Eye (tissue), 1 donor: ENCODE data around the gene PIP4P1.
"Not testable (repeated sequence)": the region's sequence is repeated elsewhere in the genome, so short reads cannot be mapped to it uniquely, and the experiment has no call there.

Experiments used
- DNase-seq: peaks from one replicate; pipeline ENCODE4 v3.0.0-alpha.2; 2015

PIP4P1 gene

DNA sequence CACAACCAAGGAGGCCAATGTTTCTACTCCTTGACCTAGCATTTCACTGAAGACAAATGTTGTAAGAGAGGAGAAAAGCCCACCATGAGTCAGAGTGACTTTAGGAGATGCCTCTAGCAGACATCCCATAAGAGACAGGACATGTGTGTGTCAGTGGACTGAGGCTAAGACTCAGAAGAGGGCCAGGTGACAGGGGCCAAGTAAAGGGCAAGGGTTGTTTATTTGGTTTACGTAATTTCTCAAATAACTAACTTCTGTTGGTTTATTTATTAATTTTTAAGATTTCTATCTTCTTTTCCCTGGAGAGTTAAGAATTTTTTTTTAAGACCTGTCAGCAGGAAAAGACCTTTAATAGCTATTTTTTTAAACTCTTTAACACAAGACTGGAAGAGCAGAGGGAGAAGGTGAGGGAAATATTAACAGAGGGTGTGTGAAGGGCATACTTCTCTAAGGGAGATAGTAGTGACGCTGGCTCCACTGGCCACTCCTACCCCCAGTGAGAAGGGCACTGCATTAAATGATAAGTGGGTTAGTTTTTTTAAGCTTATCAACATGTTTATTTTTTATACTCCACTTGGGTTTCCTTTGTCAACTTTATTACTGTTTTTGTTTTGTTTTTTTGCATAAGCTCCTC, 11.4 kb upstream of the PIP4P1 start:
- no peak for DNase-seq

- DNase-seq = no peak
Measured at GRCh38 chr14:20470603-20470901, 9.3 kb upstream of the PIP4P1 start.

DNA sequence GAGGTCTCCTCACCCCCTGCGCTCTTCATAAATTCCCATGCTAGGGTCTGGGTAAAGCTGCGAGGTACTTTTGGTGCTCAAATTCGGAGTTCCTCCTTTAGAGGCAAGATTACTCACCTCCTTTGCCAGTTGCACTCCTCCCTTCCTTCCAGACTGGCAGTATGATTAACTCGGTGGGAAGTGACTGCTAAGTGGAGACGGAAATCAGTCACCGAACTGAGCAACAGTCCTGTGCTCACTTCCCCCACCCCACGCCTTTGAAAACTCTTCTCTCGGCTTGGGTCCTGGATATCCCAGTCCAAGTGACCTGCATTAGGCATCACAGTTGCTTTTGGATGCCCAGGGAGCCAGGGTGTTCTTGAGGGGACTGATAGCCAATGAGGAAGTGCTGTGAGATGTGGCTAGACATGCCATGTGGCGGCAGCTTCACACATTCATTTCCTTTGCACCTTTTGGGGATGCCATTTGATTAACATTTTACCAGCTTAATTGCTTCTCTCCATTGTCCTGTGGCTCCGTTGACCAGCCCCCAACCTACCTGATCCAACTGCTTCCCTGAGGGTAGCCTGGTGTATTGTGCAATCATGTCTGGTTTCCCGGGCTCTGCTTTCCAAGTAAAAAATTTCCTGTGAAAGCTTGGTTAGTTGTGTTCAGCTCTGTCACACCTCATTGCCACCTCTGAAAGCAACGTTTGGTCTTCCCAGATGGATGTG, 8.8 kb upstream of the PIP4P1 start:
- DNase-seq = no peak

GRCh38 chr14:20469242-20469889, 8.1 kb upstream of the PIP4P1 start, which contains the start of gene PNP:
Gene PNP (plus strand): TSS chr14:20469406. CDS start chr14:20469525, 119 bp downstream.
- DNase-seq = peak; percentile 94

- DNase-seq = no peak
Measured at GRCh38 chr14:20468764-20469241, 7.6 kb upstream of the PIP4P1 start.

DNA sequence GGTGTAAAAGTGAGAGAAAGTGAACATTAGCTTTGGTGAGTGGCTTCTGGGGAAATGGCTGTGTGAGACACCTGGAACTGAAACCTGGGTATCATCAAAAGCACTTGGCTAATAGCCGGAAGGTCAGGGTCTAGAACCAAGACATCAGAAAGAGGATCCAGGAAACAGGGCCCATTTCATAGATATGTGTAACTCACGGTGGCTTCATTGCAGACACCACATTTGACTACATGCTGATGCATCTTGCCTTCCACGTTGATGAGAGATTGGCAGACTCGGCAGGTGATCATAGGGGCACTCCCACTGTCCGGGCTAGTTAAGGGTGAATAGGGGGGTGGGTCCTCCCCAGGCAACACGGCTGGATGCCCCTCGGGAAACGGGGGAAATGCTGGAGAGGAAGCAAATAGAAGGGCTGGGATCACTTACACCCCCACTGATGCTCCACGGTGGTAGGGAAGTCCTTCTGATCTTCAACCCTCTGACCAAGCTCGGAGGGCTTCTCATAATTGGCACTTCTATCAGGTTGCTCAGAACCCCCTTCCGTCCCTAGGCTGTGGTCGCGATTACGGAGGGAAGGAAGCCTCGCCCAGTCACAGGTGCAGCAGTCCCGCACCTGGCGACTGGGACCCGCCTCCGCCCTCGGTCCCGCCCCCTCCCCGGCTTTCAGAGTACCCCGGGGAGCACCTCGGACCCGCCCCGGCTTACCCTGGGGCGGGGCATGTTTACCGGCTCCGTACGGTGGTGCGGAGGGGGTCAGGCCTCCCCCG, 593 bp downstream of the PIP4P1 start:
- no peak for DNase-seq

GRCh38 chr14:20458031-20458789, 3.0 kb downstream of the PIP4P1 start:
- no peak for DNase-seq

GRCh38 chr14:20456971-20457370, 4.3 kb downstream of the PIP4P1 start:
- DNase-seq = no peak

GRCh38 chr14:20455355-20456300, 5.6 kb downstream of the PIP4P1 start:
- DNase-seq = no peak

DNA sequence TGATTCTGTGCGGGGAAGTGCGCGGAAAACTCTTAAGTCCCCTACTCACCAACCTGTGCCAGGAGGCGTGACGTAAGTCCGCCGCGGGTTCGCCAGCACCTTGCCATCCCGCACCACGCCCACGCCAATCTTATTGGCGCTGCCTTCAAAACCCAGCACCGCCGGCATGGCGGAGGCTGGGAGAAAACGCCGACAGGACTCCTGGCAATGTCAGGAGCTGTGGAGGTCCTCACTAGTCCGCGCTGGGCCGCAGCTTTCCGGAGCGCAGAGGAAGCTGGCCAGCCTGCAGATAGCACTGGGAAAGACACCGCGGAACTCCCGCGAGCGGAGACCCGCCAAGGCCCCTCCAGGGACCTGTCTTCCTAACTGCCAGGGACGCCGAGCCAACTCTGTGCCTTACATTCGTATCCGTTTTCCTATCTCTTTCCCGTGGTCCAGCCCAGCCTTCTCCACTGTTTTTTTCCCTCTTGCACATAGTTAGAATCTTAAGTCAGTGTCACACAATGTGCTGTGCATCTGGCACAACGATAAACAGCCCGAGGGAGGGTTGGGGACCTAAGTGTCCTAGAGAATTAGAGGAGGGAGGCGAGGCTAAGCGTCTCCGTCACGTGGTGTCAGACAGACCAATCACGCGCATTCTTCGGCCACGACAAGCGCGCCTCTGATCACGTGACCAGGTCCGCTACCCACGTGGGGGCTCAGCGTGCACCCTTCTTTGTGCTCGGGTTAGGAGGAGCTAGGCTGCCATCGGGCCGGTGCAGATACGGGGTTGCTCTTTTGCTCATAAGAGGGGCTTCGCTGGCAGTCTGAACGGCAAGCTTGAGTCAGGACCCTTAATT, 6.5 kb downstream of the PIP4P1 start, which contains the start of the genes APEX1 and OSGEP:
TSS of gene APEX1 (plus strand) at position 711 of the 839 bp plus-strand sequence. CDS start 420 bp downstream, outside the sequence.
TSS of gene OSGEP (minus strand) at position 297 of the 839 bp plus-strand sequence. CDS start at position 168, 129 bp downstream.
- peak; percentile 100 for DNase-seq

DNA sequence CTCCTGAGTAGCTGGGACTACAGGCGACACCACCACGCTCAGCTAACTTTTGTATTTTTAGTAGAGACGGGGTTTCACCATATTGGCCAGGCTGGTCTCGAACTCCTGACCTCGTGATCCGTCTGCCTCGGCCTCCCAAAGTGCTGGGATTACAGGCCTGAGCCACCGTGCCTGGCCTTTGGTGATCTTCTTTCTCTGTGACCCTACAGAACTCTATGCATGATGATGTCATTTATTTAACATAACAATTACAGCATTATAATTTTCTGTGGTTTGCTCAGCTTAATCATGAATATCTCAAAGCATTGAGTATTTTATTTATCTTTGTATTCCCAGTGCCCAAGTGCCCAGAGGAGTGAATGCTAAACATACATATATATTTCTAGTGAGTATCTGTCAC, 8.4 kb downstream of the PIP4P1 start:
- not testable (repeated sequence) for DNase-seq

DNA sequence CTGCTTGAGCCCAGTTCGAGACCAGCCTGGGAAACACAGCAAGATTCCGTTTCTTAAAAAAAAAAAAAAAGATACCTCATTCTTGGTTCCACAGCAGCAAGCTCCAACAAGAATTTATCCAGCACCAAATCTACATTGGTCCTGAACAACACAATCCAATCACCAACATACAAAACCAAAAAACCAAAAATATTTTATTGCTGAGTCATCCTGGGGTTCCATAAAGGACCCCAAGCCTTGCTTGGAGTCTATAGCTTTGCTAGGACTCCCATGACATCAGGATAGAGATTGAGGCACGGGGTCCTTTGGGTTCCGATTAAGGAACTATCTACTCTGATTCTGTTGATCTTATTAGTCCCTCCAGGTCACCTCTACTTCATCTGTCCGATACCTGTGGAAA, 14.3 kb downstream of the PIP4P1 start:
- no peak for DNase-seq

GRCh38 chr14:20443650-20444049, 17.6 kb downstream of the PIP4P1 start:
- not testable (repeated sequence) for DNase-seq

- DNase-seq = no peak
Measured at GRCh38 chr14:20441461-20441860, 19.8 kb downstream of the PIP4P1 start.

GRCh38 chr14:20440882-20441281, 20.4 kb downstream of the PIP4P1 start:
- DNase-seq = no peak

DNA sequence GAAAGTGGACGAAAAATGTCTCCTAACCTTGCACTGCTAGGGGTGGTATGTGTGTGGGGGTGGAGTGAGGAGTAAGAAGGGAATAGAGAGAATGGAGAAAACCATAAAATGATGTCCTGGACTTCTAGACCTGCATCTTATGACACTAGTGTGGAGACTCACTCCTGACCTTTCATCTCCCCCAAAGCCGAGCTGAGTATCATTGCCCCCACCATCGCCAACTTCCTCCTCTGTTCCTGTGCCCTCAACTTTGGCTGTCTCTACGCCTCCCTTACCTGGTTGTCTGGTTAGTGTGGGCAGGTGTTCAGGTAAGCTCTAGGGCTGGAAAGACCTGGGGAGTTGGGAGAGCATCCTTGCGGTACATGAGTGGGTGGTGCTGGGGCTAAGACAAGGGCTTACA, 20.8 kb downstream of the PIP4P1 start:
- DNase-seq = no peak

DNA sequence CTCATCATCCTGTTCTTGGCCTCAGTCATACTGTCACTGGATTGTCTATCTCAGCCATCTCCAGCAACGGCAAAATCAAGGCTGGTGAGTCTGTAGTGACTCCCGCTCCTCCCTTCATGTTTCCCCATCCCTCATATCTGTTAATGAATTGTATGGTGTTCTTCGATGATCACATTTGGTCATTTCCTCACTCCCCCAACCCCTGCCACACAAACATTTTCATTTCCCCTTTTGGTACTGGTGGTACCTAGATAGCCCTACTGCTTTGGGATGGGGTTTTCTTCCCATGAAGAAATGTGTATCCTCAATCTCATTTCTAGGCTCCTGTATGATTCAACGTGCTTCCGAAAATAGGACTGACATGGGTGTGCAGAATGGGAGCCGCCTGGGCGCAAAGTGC, 22.6 kb downstream of the PIP4P1 start:
- DNase-seq = no peak

DNA sequence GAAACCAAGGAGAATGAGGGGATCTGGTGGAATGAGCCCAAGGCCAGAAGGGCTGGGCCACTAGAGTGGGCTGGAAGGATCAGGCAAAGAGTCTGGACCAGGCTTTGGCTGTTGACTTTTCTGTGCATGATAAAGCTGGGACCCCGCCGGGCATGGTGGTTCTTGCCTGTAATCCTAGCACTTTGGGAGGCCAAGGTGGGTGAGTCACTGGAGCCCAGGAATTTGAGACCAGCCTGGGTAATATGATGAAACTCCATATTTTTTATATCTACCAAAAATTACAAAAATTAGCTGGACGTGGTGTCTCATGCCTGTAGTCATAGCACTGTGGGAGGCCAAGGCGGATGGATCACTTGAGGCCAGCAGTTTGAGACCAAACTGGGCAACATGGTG, 24.9 kb downstream of the PIP4P1 start:
- DNase-seq = no peak

DNA sequence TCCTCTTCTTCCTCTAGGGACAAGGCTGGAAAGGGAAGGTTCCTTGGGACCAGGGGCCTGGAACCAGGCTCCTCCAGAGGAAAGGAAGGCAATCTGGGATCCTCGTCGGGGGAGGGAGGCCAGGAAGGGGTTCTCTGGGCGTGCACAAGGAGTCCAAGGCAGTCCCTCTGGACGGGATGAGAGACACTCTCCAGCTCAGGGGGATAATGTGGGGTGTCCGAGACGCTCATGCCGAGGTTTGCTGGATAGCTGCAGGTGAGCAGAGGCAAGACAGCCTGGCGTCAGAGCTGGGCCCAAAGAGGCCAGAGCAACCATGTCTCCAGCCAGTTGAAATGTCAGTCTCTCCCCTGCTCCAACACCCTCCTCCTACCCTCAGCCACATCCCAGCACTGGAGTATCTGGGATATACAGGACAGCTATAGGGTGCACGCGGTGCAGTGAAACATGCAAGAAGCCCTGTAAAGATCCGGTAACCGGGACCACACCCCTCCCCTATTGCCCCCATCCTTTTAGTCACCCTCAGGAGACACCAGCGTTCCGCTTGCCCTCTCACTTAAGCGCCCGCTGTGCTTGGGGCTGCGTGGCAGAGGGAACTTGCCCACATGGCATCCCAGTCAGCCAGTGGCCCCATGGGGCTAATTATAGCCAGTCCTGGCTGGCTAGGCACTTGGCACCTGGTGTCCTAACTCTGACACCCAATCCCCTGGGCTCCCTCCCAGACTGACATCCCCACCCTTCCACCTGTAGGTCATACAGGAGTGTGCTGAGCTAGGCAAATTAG, 25.5 kb downstream of the PIP4P1 start, which contains the start of gene KLHL33:
TSS of gene KLHL33 (minus strand) at position 585 of the 781 bp plus-strand sequence. CDS start at position 230, 355 bp downstream.
- no peak for DNase-seq
